Neural cell (in vitro differentiated cells): ENCODE results near the gene DCBLD1. TPM values are rescaled to one million over a fixed set of nuclear protein-coding genes. Genes with fewer than 3 reads are reported as not detected.

Experiments
- H2AFZ ChIP-seq: fragments of 200-600, 300-800 bp; sonication (generic), shearing (Covaris generic); 2 replicates; pipeline ENCODE4 v1.6.0; 2014; ENCODE audit warnings: low read depth, mild to moderate bottlenecking, antibody characterized with exemption, low read length, moderate library complexity
- H3F3A ChIP-seq: fragments of 200-600 bp; shearing (Covaris generic); 2 replicates; pipeline ENCODE4 v1.6.1; 2016; ENCODE audit warnings: mild to moderate bottlenecking, moderate library complexity, mixed read lengths, antibody characterized with exemption, low read length; ENCODE audit not compliant: insufficient read depth, poor library complexity, severe bottlenecking
- H3K27ac ChIP-seq: fragments of 200-600, 300-800 bp; sonication (generic), shearing (Covaris generic); 2 replicates; pipeline ENCODE4 v1.5.1; 2014; ENCODE audit warnings: mild to moderate bottlenecking, low read length, moderate library complexity
- H3K27me3 ChIP-seq: fragments of 300-800, 200-600 bp; sonication (generic), shearing (Covaris generic); 2 replicates; pipeline ENCODE4 v1.6.0; 2014; ENCODE audit warnings: mild to moderate bottlenecking, low read depth, low read length, moderate library complexity; ENCODE audit not compliant: insufficient read depth
- H3K36me3 ChIP-seq: fragments of 300-800, 200-600 bp; sonication (generic), shearing (Covaris generic); 2 replicates; pipeline ENCODE4 v1.5.1; 2014; ENCODE audit warnings: mild to moderate bottlenecking, antibody characterized with exemption, low read length, moderate library complexity; ENCODE audit not compliant: insufficient read depth
- H3K4me2 ChIP-seq: fragments of 300-800, 200-600 bp; sonication (generic), shearing (Covaris generic); 2 replicates; pipeline ENCODE4 v1.6.0; 2014; ENCODE audit warnings: mild to moderate bottlenecking, low read length
- H3K4me3 ChIP-seq: fragments of 300-800, 200-600 bp; sonication (generic), shearing (Covaris generic); 2 replicates; pipeline ENCODE4 v1.5.1; 2014; ENCODE audit warnings: mild to moderate bottlenecking, low read length, moderate library complexity
- H3K79me2 ChIP-seq: fragments of 200-600 bp; shearing (Covaris generic); replicated peaks from 2 replicates; pipeline ENCODE4 v1.6.0; 2014; ENCODE audit warnings: mild to moderate bottlenecking, low read length, moderate library complexity; ENCODE audit not compliant: insufficient read depth
- H3K9ac ChIP-seq: fragments of 300-800, 200-600 bp; sonication (generic), shearing (Covaris generic); 2 replicates; pipeline ENCODE4 v1.6.1; 2016; ENCODE audit warnings: mild to moderate bottlenecking, low read length, mixed read lengths
- H3K9me2 ChIP-seq: fragments of 200-600 bp; shearing (Covaris generic); 2 replicates; pipeline ENCODE4 v1.6.1; 2016; ENCODE audit warnings: mild to moderate bottlenecking, low read length, mixed read lengths; ENCODE audit not compliant: insufficient read depth
- H3K9me3 ChIP-seq: fragments of 200-600, 300-800 bp; sonication (generic), shearing (Covaris generic); 2 replicates; pipeline ENCODE4 v1.6.1; 2016; ENCODE audit warnings: mild to moderate bottlenecking, mixed run types, low read length, moderate library complexity, mixed read lengths
- H4K20me1 ChIP-seq: fragments of 200-600 bp; shearing (Covaris generic); 2 replicates; pipeline ENCODE4 v1.6.1; 2016; ENCODE audit warnings: mild to moderate bottlenecking, mixed run types; ENCODE audit not compliant: insufficient read depth
- EP300 ChIP-seq: fragments of 450-650 bp; conservative IDR thresholded peaks from 2 replicates; pipeline ENCODE4 v1.6.1; 2014; ENCODE audit warnings: antibody characterized with exemption, mild to moderate bottlenecking, moderate library complexity; ENCODE audit not compliant: poor library complexity, severe bottlenecking
- EZH2 ChIP-seq: fragments of 200-600, 300-800 bp; shearing (Covaris generic), sonication (generic); IDR thresholded peaks from 2 replicates; pipeline ENCODE4 v1.6.1; 2014; ENCODE audit warnings: antibody characterized with exemption, low read length, borderline replicate concordance, mild to moderate bottlenecking; ENCODE audit not compliant: insufficient read depth, poor library complexity, severe bottlenecking
- MXI1 ChIP-seq: fragments of 450-650 bp; conservative IDR thresholded peaks from 2 replicates; pipeline ENCODE4 v1.6.1; 2014; ENCODE audit warnings: antibody characterized with exemption, mild to moderate bottlenecking; ENCODE audit not compliant: poor library complexity, severe bottlenecking
- POLR2AphosphoS5 ChIP-seq: IDR thresholded peaks from 2 replicates; pipeline ENCODE4 v1.6.1; 2012
- RAD21 ChIP-seq: fragments of 450-650 bp; conservative IDR thresholded peaks from 2 replicates; pipeline ENCODE4 v1.6.1; 2014; ENCODE audit warnings: antibody characterized with exemption, mild to moderate bottlenecking, moderate library complexity
- SMC3 ChIP-seq: fragments of 450-650 bp; conservative IDR thresholded peaks from 2 replicates; pipeline ENCODE4 v1.6.1; 2014; ENCODE audit warnings: antibody characterized with exemption, mild to moderate bottlenecking, moderate library complexity; ENCODE audit not compliant: poor library complexity
- TAF1 ChIP-seq: IDR thresholded peaks from 2 replicates; pipeline ENCODE4 v1.6.1; 2012; ENCODE audit warnings: low read depth
- polyA plus RNA-seq: library from polyadenylated mRNA; depleted of rRNA; stranded (reverse); fragments of >200 nt; gene quantifications from 2 replicates; pipeline ENCODE4 v1.2.3, GENCODE V29; 2014
- TF ChIP-seq, protein P1 (sequence below): fragments of 450-650 bp; IDR thresholded peaks from 2 replicates; pipeline ENCODE4 v1.5.1; 2014; ENCODE audit warnings: antibody characterized with exemption, mild to moderate bottlenecking, moderate library complexity; ENCODE audit not compliant: poor library complexity, severe bottlenecking
- TF ChIP-seq, protein P2 (sequence below): IDR thresholded peaks from 2 replicates; pipeline ENCODE4 v1.6.1; 2012; ENCODE audit warnings: borderline replicate concordance

The DCBLD1 gene
- polyA plus RNA-seq, 1 donor from 2014 or later: 11.4 TPM

DNA sequence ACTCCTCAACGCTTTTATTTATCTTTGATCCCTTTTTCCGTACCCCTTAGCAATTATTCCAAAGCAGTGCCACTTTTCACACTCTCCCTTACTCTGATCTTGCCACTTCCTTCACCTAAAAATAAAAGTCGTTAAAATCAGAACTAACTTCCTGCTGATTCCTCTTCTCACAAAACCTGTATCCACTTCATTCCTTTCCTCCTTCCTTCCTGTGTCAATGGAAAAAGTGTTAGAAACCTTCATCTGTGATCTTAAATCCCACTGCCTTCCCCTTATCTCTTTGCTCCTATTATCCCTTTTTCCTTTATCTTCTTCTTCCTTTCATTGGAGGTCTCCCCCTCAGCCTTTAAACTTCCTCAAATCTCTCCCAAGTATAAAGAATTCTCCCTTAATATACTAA, 70.7 kb downstream of the DCBLD1 start:
- no peak overlapping the region for H3K9ac ChIP-seq
- no peaks in the 10 kb centered on the region for H4K20me1 ChIP-seq
- H3K36me3 ChIP-seq: no peaks in the 10 kb centered on the region
- no peak overlapping the region for H3K4me2 ChIP-seq
- H3K27ac ChIP-seq: no peak overlapping the region
- TF ChIP-seq POLR2AphosphoS5 (no peak), MXI1 (no peak)
- TF ChIP-seq, protein P1, sequence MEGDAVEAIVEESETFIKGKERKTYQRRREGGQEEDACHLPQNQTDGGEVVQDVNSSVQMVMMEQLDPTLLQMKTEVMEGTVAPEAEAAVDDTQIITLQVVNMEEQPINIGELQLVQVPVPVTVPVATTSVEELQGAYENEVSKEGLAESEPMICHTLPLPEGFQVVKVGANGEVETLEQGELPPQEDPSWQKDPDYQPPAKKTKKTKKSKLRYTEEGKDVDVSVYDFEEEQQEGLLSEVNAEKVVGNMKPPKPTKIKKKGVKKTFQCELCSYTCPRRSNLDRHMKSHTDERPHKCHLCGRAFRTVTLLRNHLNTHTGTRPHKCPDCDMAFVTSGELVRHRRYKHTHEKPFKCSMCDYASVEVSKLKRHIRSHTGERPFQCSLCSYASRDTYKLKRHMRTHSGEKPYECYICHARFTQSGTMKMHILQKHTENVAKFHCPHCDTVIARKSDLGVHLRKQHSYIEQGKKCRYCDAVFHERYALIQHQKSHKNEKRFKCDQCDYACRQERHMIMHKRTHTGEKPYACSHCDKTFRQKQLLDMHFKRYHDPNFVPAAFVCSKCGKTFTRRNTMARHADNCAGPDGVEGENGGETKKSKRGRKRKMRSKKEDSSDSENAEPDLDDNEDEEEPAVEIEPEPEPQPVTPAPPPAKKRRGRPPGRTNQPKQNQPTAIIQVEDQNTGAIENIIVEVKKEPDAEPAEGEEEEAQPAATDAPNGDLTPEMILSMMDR: no peak
- H3K27me3 ChIP-seq: no peaks in the 10 kb centered on the region
- no peaks in the 10 kb centered on the region for H3K9me2 ChIP-seq
- no peaks in the 10 kb centered on the region for H3F3A ChIP-seq
- no peaks in the 10 kb centered on the region for H3K79me2 ChIP-seq
- no peaks in the 10 kb centered on the region for H3K9me3 ChIP-seq
- no peak overlapping the region for H2AFZ ChIP-seq
- no peak overlapping the region for H3K4me3 ChIP-seq

DNA sequence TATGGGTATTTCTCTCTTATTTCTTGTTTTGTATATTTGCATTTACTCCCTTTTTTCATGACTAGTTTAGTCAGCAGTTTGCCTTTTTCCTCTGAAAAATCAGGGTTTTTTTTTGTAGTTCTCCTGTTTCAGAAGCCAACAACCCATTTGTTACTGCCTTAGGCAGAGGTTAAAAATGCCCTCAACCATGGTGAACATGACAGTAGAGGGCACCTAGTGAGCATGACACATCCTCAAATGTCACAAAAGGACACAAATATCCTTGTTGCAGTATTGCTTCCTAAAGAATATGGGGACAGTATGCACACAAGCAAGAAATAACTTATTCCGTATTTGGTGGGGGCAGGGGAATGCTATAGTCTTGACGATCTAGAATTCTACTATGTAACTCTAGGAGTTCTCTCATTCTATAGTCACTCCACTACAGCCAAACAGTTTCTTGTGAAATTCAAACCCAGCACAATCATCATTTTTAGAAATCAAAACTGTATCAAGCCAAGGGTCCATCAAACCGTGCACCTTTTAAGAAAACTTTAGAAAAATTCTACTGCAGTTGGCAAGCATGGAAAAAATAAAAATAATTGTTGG, 72.9 kb downstream of the DCBLD1 start:
- Histone ChIP-seq H3K36me3 (no peaks in the 10 kb centered on the region), H3F3A (no peaks in the 10 kb centered on the region), H2AFZ (no peak overlapping the region), H3K9ac (no peak overlapping the region), H3K79me2 (no peaks in the 10 kb centered on the region), H4K20me1 (no peaks in the 10 kb centered on the region), H3K4me2 (no peak overlapping the region), H3K27ac (no peak overlapping the region), H3K4me3 (no peak overlapping the region), H3K27me3 (no peaks in the 10 kb centered on the region), H3K9me3 (no peaks in the 10 kb centered on the region), H3K9me2 (no peaks in the 10 kb centered on the region)
- no peak for TF ChIP-seq EZH2
- no peak for TF ChIP-seq EP300
- no peak for TF ChIP-seq RAD21
- TF ChIP-seq SMC3: no peak
- TF ChIP-seq, protein P2, sequence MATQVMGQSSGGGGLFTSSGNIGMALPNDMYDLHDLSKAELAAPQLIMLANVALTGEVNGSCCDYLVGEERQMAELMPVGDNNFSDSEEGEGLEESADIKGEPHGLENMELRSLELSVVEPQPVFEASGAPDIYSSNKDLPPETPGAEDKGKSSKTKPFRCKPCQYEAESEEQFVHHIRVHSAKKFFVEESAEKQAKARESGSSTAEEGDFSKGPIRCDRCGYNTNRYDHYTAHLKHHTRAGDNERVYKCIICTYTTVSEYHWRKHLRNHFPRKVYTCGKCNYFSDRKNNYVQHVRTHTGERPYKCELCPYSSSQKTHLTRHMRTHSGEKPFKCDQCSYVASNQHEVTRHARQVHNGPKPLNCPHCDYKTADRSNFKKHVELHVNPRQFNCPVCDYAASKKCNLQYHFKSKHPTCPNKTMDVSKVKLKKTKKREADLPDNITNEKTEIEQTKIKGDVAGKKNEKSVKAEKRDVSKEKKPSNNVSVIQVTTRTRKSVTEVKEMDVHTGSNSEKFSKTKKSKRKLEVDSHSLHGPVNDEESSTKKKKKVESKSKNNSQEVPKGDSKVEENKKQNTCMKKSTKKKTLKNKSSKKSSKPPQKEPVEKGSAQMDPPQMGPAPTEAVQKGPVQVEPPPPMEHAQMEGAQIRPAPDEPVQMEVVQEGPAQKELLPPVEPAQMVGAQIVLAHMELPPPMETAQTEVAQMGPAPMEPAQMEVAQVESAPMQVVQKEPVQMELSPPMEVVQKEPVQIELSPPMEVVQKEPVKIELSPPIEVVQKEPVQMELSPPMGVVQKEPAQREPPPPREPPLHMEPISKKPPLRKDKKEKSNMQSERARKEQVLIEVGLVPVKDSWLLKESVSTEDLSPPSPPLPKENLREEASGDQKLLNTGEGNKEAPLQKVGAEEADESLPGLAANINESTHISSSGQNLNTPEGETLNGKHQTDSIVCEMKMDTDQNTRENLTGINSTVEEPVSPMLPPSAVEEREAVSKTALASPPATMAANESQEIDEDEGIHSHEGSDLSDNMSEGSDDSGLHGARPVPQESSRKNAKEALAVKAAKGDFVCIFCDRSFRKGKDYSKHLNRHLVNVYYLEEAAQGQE: no peak
- TF ChIP-seq, protein P1: no peak
- no peak for TF ChIP-seq POLR2AphosphoS5
- no peak for TF ChIP-seq MXI1
- no peak for TF ChIP-seq TAF1
